Ramos (cell line): ENCODE data around the gene ADH4.
"Not testable (repeated sequence)": the region's sequence is repeated elsewhere in the genome, so short reads cannot be mapped to it uniquely, and the experiment has no call there.

Experiments
- in situ Hi-C: fragments of 300-500 bp; cut with MboI; formaldehyde crosslinking; loops from one replicate; pipeline ENCODE4 v1.14.3; 2022; ENCODE audit warnings: low sequenced_read_pairs; ENCODE audit not compliant: unreplicated experiment

Gene ADH4

GRCh38 chr4:99144070-99144469 is at the start of gene ADH4:
ADH4 (minus strand) TSS chr4:99144297; CDS start chr4:99144222, 75 bp downstream.
- in situ Hi-C loops, result no loop called here

GRCh38 chr4:99190336-99190735 is 46.2 kb upstream of the ADH4 start:
- in situ Hi-C loops, result no loop called here

GRCh38 chr4:99189900-99190299 is 45.8 kb upstream of the ADH4 start:
- in situ Hi-C loops, result not testable (repeated sequence)

GRCh38 chr4:99186029-99186428 is 41.9 kb upstream of the ADH4 start:
- in situ Hi-C loops, result no loop called here

- in situ Hi-C loops, result no loop called here
Observed at GRCh38 chr4:99185581-99185980, 41.5 kb upstream of the ADH4 start.

GRCh38 chr4:99180382-99181070 is 36.4 kb upstream of the ADH4 start:
- in situ Hi-C loops, result no loop called here

GRCh38 chr4:99179626-99180025 is 35.5 kb upstream of the ADH4 start:
- in situ Hi-C loops, result no loop called here

GRCh38 chr4:99179178-99179577 is 35.1 kb upstream of the ADH4 start:
- in situ Hi-C loops, result no loop called here

GRCh38 chr4:99166544-99166943 is 22.4 kb upstream of the ADH4 start:
- in situ Hi-C loops, result no loop called here

- in situ Hi-C loops, result no loop called here
Observed at GRCh38 chr4:99165978-99166377, 21.9 kb upstream of the ADH4 start.

- in situ Hi-C loops, result no loop called here
Observed at GRCh38 chr4:99161373-99162099, 17.4 kb upstream of the ADH4 start.

GRCh38 chr4:99159699-99160098 is 15.6 kb upstream of the ADH4 start:
- in situ Hi-C loops, result no loop called here

GRCh38 chr4:99157478-99157935 is 13.4 kb upstream of the ADH4 start:
- in situ Hi-C loops, result no loop called here

GRCh38 chr4:99156992-99157391 is 12.9 kb upstream of the ADH4 start:
- in situ Hi-C loops, result no loop called here

- in situ Hi-C loops, result no loop called here
Observed at GRCh38 chr4:99154658-99155342, 10.7 kb upstream of the ADH4 start.

GRCh38 chr4:99151995-99152394 is 7.9 kb upstream of the ADH4 start:
- in situ Hi-C loops, result no loop called here

GRCh38 chr4:99151452-99151851 is 7.4 kb upstream of the ADH4 start:
- in situ Hi-C loops, result no loop called here

GRCh38 chr4:99149426-99150019 is 5.4 kb upstream of the ADH4 start:
- in situ Hi-C loops, result no loop called here

- in situ Hi-C loops, result no loop called here
Observed at GRCh38 chr4:99148550-99148949, 4.5 kb upstream of the ADH4 start.

- in situ Hi-C loops, result no loop called here
Observed at GRCh38 chr4:99144587-99144986, 490 bp upstream of the ADH4 start.

- in situ Hi-C loops, result no loop called here
Observed at GRCh38 chr4:99136329-99136728, 7.8 kb downstream of the ADH4 start.
